Colonic mucosa (tissue), 4 donors: ENCODE results near the gene RBM28. TPM values are rescaled to one million over a fixed set of nuclear protein-coding genes. Genes with fewer than 3 reads are reported as not detected.
A peak's percentile ranks its signal among the peaks of the same experiment; 100 is the strongest.

Experiments used
- DNase-seq: peaks from one replicate; pipeline ENCODE4 v3.0.0-alpha.2; 2020
- H3K27ac ChIP-seq: fragments of 200-600 bp; one replicate; pipeline ENCODE4 v1.8.0; 2021
- H3K27me3 ChIP-seq: fragments of 200-600 bp; one replicate; pipeline ENCODE4 v1.8.0; 2021
- H3K36me3 ChIP-seq: fragments of 200-600 bp; one replicate; pipeline ENCODE4 v1.8.0; 2021
- H3K4me1 ChIP-seq: fragments of 200-600 bp; one replicate; pipeline ENCODE4 v1.8.0; 2021; ENCODE audit warnings: mild to moderate bottlenecking
- H3K4me3 ChIP-seq: fragments of 200-600 bp; one replicate; pipeline ENCODE4 v1.8.0; 2021
- H3K9ac ChIP-seq, 2 donors: one replicate each; pipeline ENCODE4 v1.7.0; 2013; ENCODE audit warnings: control low read depth in 2 of 2, low read depth in 2 of 2, low read length in 2 of 2
- H3K9me3 ChIP-seq: fragments of 200-600 bp; one replicate; pipeline ENCODE4 v1.8.0; 2021
- intact Hi-C: fragments of 100-400 bp; cut with DNase I; formaldehyde crosslinking; loops from one replicate; pipeline ENCODE4 v1.14.1; 2022
- total RNA-seq, 2 donors: library from RNA; stranded (reverse); fragmentation: NEBNext Ultra II Directional in 1 of 2; extraction: Animal tissue kit (Norgen Biotek cat#: 25700) in 1 of 2; gene quantifications; one replicate each; pipeline ENCODE4 v1.2.1, GENCODE V29; 2021
- TF ChIP-seq, protein P1 (sequence below): fragments of 200-600 bp; IDR thresholded peaks from one replicate; pipeline ENCODE4 v1.8.0; 2022; ENCODE audit warnings: antibody characterized with exemption, mild to moderate bottlenecking
- donor health status: healthy.
- donor health status: DM: no; HTN: no; CAD: no.
- donor health status: DM: no; HTN: no; CAD: no.

RBM28 gene
- total RNA-seq, 2 donors from 2014 or later, result 16.3 to 30.6 TPM

DNA sequence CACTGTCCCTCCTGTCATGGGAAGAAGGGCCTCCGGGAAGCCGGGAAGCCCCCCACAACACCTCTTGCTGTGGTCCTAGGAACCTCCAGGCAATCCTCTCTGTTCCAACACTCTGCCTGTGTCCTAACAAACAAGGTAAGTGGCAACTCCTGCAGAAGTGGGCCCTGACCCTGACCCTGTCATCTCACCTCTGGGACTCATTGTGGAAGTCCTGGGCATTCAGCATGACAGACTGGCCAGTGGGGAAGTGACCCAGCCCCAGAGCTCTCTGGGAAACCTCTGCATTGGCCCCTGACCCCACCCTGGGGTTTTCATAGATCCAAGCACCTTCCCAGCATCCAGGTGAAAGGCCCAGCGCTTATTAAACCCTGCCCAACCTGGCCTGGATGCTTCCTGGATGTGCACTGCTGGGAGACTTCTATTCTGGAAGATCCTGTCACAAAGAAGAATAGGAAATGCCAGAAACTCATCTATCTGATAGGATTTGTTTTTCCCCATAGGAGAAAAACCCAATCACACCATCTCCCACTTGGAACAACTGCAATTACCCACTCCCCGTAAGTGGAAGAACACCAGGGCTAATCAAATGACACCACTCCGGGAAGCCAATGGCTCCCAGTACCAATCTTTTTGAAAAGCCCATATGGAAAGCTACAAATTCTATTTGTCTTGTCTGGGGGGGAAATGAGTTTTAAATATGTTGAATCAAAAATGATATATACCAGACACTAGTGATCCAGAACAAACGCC is 78.4 kb downstream of the RBM28 start:
- H3K9me3 ChIP-seq, result no peaks in the 10 kb centered on the region
- TF ChIP-seq, protein P1, sequence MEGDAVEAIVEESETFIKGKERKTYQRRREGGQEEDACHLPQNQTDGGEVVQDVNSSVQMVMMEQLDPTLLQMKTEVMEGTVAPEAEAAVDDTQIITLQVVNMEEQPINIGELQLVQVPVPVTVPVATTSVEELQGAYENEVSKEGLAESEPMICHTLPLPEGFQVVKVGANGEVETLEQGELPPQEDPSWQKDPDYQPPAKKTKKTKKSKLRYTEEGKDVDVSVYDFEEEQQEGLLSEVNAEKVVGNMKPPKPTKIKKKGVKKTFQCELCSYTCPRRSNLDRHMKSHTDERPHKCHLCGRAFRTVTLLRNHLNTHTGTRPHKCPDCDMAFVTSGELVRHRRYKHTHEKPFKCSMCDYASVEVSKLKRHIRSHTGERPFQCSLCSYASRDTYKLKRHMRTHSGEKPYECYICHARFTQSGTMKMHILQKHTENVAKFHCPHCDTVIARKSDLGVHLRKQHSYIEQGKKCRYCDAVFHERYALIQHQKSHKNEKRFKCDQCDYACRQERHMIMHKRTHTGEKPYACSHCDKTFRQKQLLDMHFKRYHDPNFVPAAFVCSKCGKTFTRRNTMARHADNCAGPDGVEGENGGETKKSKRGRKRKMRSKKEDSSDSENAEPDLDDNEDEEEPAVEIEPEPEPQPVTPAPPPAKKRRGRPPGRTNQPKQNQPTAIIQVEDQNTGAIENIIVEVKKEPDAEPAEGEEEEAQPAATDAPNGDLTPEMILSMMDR, result no peak
- H3K36me3 ChIP-seq, result no peaks in the 10 kb centered on the region
- no peak for DNase-seq
- peaks cover 7% of the 10 kb centered on the region for H3K27me3 ChIP-seq
- H3K4me1 ChIP-seq, result no peaks in the 10 kb centered on the region
- H3K4me3 ChIP-seq, result no peak overlapping the region
- no peak overlapping the region for H3K9ac ChIP-seq
- intact Hi-C loops, result no loop called here
- no peak overlapping the region for H3K27ac ChIP-seq

DNA sequence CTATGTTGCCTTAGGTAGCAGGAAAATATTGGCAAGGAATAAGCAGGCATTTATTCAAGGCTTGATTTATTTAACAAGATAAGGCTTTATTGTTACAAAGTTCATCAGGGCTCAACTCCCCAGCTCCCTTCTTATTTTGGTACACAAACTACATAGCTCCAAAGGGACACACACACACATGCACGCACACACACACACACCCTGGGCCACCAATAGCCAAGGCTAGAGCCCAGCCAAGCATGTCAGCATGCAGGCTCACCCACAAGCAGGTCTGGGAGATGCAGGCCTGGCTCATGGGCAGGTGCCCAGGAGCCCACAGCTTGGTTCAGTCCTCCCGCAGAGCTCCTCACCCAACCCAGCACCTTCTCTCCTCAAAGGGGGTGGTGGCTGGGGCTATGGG is 79.2 kb downstream of the RBM28 start:
- Histone ChIP-seq H3K27me3 (peaks cover 7% of the 10 kb centered on the region), H3K36me3 (no peaks in the 10 kb centered on the region), H3K4me3 (no peak overlapping the region), H3K9ac (no peak overlapping the region), H3K4me1 (peaks cover 3% of the 10 kb centered on the region), H3K9me3 (no peaks in the 10 kb centered on the region), H3K27ac (no peak overlapping the region)
- intact Hi-C loops, result no loop called here
- TF ChIP-seq, protein P1, result no peak
- DNase-seq, result peak; percentile 41

DNA sequence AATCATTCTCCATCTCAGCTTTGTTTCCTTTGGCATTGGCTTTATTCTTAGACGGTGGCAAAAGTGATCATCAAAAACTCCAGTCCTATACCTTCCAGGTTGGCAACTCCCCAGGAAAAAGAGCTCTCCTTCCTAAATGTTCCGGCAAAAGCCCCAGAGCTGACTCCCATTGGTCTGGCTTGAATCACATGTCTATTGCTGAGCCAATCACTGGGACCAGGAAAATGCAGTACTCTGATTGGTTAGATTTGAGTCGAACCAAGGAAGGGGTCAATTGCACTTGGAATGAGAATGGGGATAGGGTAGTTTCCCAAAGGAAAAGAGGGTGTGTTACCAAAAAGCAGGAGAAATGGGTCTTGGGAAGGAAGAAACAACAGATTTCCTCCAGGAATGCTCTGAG is 80.3 kb downstream of the RBM28 start:
- no peaks in the 10 kb centered on the region for H3K9me3 ChIP-seq
- intact Hi-C loops, result no loop called here
- peaks cover 10% of the 10 kb centered on the region for H3K4me1 ChIP-seq
- no peaks in the 10 kb centered on the region for H3K36me3 ChIP-seq
- no peak overlapping the region for H3K4me3 ChIP-seq
- TF ChIP-seq, protein P1, result no peak
- H3K9ac ChIP-seq, result no peak overlapping the region
- H3K27me3 ChIP-seq, result peaks cover 7% of the 10 kb centered on the region
- no peak for DNase-seq
- no peak overlapping the region for H3K27ac ChIP-seq

DNA sequence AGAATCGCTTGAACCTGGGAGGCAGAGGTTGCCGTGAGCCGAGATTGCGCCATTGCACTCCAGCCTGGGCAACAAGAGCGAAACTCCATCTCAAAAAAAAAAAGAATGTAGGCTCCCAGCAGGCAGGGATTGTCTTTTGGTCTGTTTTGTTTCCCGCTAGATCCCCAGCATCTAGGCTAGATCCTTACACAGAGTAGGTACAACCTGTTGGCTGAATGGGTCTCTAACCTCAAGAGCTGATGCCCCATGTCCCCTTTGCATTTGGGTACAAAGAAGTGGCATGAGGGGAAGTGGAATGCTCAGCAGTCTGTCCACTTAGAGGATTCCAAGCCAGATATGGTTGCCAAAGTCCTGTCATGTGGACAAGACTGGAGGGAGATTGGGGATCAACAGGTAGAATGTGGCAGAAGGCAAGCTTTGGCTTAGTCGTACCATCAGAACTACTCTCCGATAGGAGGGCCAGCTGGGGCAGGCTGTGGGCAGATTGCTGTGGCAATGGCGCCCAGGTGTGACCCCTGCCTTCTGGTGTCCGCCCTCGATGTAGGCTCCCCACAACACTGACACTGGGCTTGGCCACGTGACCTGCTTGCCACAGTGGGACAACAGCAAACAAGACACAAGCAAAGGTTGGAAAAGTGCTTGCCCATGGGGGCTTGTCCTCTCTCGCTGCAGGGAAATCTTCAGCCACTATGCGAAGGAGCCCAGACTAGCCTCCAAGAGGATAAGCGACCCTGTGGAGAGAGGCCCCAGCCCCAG is 81.3 kb downstream of the RBM28 start:
- Histone ChIP-seq H3K36me3 (no peaks in the 10 kb centered on the region), H3K4me1 (peaks cover 10% of the 10 kb centered on the region), H3K4me3 (no peak overlapping the region), H3K27me3 (peaks cover 4% of the 10 kb centered on the region), H3K9ac (no peak overlapping the region), H3K9me3 (no peaks in the 10 kb centered on the region), H3K27ac (no peak overlapping the region)
- intact Hi-C loops, result no loop called here
- TF ChIP-seq, protein P1, result no peak
- no peak for DNase-seq

DNA sequence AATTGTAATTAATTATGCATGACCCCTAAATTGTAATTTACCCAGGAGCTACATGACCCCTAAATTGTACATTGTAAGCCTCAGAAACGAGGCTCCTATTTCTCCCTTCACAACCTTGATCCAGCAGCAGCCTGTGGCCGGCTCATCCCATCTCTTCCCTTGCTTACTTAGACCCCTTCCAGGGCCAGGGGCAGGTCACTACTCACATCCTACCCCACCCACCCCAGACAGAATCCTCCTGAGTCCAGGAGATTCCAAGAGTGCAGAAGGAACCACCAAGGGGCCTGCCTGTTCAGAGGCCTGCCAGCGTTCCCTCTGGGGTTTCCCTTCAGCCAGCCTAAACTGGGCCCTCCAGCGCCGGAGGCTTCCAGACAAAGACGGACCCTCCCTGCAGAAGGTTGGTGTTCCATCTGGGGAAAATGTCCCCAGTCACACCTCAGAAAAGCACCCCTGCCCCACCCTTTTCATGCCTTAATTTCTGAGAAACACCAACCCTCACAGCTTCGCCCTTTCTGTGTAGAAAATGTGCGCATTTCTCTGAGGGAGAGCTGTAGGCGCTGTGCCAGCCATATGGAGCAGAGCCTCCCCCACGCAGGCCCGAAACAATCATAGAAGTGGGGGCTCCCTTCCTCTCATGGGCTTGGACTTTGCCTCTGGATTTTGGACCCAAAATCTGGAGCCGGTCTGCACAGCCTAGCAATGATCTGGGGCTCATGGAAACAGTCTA is 83.5 kb downstream of the RBM28 start:
- Histone ChIP-seq H3K36me3 (no peaks in the 10 kb centered on the region), H3K4me1 (peaks cover 10% of the 10 kb centered on the region), H3K27ac (no peak overlapping the region), H3K27me3 (no peaks in the 10 kb centered on the region), H3K9me3 (no peaks in the 10 kb centered on the region), H3K9ac (peak overlapping the region in 1 of 2 donors; percentile 26), H3K4me3 (no peak overlapping the region)
- intact Hi-C loops, result no loop called here
- TF ChIP-seq, protein P1, result no peak
- no peak for DNase-seq
